Colonic mucosa (tissue), 4 donors: ENCODE results near the gene CARS1. TPM values are rescaled to one million over a fixed set of nuclear protein-coding genes. Genes with fewer than 3 reads are reported as not detected.

Experiments used
- DNase-seq: peaks from one replicate; pipeline ENCODE4 v3.0.0-alpha.2; 2020
- H3K27ac ChIP-seq: fragments of 200-600 bp; one replicate; pipeline ENCODE4 v1.8.0; 2021
- H3K27me3 ChIP-seq: fragments of 200-600 bp; one replicate; pipeline ENCODE4 v1.8.0; 2021
- H3K36me3 ChIP-seq: fragments of 200-600 bp; one replicate; pipeline ENCODE4 v1.8.0; 2021
- H3K4me1 ChIP-seq: fragments of 200-600 bp; one replicate; pipeline ENCODE4 v1.8.0; 2021; ENCODE audit warnings: mild to moderate bottlenecking
- H3K4me3 ChIP-seq: fragments of 200-600 bp; one replicate; pipeline ENCODE4 v1.8.0; 2021
- H3K9ac ChIP-seq, 2 donors: one replicate each; pipeline ENCODE4 v1.7.0; 2013; ENCODE audit warnings: control low read depth in 2 of 2, low read depth in 2 of 2, low read length in 2 of 2
- H3K9me3 ChIP-seq: fragments of 200-600 bp; one replicate; pipeline ENCODE4 v1.8.0; 2021
- intact Hi-C: fragments of 100-400 bp; cut with DNase I; formaldehyde crosslinking; loops from one replicate; pipeline ENCODE4 v1.14.1; 2022
- total RNA-seq, 2 donors: library from RNA; stranded (reverse); fragmentation: NEBNext Ultra II Directional in 1 of 2; extraction: Animal tissue kit (Norgen Biotek cat#: 25700) in 1 of 2; gene quantifications; one replicate each; pipeline ENCODE4 v1.2.1, GENCODE V29; 2021
- TF ChIP-seq, protein P1 (sequence below): fragments of 200-600 bp; IDR thresholded peaks from one replicate; pipeline ENCODE4 v1.8.0; 2022; ENCODE audit warnings: antibody characterized with exemption, mild to moderate bottlenecking
- donor health status: healthy.
- donor health status: DM: no; HTN: no; CAD: no.
- donor health status: DM: no; HTN: no; CAD: no.

Gene CARS1
- total RNA-seq, 2 donors from 2014 or later = 48.4 to 74.3 TPM

DNA sequence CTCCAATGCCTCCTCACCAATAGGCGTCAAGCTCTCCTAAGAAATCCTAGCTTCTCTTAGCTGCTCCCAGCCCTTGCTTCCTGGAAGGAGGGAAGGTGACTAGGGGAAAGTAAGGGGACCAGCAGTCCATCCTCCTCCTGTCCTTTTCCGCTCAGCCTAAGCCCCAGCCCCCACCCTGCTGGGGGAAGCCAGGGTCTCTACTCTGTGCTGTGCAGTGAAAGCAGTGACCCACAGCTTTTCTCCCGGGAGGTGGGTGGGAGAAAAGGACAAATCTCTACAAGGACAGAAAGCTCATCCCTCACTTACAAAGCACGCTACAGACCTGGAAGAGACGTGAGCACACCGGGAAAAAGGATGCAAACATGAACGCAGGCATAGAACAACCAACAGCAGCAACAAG is 97.1 kb downstream of the CARS1 start:
- H3K27ac ChIP-seq = no peak overlapping the region
- no peak for DNase-seq
- no peaks in the 10 kb centered on the region for H3K27me3 ChIP-seq
- H3K9me3 ChIP-seq = no peaks in the 10 kb centered on the region
- intact Hi-C loops = no loop called here
- peaks cover 11% of the 10 kb centered on the region for H3K36me3 ChIP-seq
- no peak overlapping the region for H3K9ac ChIP-seq
- TF ChIP-seq, protein P1, sequence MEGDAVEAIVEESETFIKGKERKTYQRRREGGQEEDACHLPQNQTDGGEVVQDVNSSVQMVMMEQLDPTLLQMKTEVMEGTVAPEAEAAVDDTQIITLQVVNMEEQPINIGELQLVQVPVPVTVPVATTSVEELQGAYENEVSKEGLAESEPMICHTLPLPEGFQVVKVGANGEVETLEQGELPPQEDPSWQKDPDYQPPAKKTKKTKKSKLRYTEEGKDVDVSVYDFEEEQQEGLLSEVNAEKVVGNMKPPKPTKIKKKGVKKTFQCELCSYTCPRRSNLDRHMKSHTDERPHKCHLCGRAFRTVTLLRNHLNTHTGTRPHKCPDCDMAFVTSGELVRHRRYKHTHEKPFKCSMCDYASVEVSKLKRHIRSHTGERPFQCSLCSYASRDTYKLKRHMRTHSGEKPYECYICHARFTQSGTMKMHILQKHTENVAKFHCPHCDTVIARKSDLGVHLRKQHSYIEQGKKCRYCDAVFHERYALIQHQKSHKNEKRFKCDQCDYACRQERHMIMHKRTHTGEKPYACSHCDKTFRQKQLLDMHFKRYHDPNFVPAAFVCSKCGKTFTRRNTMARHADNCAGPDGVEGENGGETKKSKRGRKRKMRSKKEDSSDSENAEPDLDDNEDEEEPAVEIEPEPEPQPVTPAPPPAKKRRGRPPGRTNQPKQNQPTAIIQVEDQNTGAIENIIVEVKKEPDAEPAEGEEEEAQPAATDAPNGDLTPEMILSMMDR = no peak
- H3K4me3 ChIP-seq = no peak overlapping the region
- no peaks in the 10 kb centered on the region for H3K4me1 ChIP-seq

DNA sequence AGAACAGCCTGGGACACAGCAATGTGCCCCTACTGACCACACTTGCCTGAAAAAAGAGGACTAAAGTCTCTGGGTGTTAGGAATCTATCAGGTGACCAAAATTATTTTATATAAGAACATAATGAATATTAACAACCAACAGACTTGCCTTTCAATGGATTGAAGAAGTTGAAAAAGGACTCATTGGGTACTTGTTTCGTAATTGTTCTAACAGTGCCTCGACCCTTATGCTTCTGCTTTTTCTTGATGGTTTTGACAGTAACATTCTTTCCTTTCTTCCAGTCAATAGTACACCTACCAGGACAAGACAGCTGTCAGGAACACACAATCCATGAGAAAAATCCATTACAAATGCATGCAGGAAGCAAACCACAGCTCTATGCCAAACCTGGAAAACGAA is 99.0 kb downstream of the CARS1 start:
- Histone ChIP-seq H3K36me3 (peaks cover 5% of the 10 kb centered on the region), H3K27me3 (no peaks in the 10 kb centered on the region), H3K4me3 (no peak overlapping the region), H3K4me1 (no peaks in the 10 kb centered on the region), H3K9ac (peak overlapping the region in 1 of 2 donors; percentile 35), H3K27ac (no peak overlapping the region), H3K9me3 (no peaks in the 10 kb centered on the region)
- no peak for DNase-seq
- intact Hi-C loops = no loop called here
- TF ChIP-seq, protein P1 = no peak

DNA sequence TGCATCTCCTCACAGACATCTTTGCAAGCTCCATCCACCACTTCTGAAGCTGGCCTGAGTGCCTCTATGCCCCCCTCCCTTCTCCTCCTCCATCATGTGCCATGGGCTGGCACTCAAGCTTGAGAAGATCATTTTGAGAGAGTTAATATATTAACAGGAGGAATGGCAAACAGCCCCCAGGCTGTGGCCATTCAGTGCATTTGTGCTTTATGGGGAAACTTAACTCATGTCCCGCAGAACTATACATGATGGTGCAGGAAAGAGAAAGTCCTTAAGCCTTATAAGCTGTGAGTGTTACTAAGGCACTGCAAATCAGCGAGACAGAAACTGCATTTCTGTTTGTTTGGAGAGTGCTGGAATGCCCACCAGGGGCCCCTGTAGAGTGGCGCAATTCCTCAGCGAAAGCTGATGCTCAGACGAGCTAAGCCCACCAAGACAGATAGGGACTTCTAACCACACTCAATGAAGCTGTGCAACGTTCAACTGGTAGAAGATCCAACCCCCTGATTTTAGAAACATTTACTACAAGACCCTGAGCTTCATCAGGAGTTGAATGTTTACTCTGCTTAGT is 101.2 kb downstream of the CARS1 start:
- TF ChIP-seq, protein P1 = no peak
- intact Hi-C loops = no loop called here
- no peaks in the 10 kb centered on the region for H3K9me3 ChIP-seq
- peaks cover 10% of the 10 kb centered on the region for H3K36me3 ChIP-seq
- no peak for DNase-seq
- H3K27ac ChIP-seq = no peak overlapping the region
- no peak overlapping the region for H3K9ac ChIP-seq
- no peak overlapping the region for H3K4me3 ChIP-seq
- H3K27me3 ChIP-seq = no peaks in the 10 kb centered on the region
- no peaks in the 10 kb centered on the region for H3K4me1 ChIP-seq

DNA sequence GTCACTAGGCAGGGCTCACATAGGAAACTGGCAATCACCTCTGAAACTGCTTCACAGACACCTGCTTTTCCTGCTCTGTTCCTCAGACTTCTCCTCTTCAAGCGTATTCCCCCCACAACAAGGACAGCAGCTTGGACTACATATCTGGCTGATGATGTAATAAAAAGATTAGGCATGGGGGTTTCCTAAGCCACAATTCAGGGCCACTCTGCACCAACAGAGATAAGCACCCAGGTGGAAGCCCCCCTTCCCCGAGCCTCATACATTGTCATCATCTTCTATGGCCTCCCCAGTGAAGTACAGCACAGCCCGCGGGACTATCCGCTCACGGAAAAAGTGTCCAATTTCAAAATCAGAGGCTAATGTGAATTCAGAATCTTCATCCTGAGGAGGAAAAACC is 103.0 kb downstream of the CARS1 start:
- Histone ChIP-seq H3K27ac (no peak overlapping the region), H3K27me3 (no peaks in the 10 kb centered on the region), H3K9ac (no peak overlapping the region), H3K9me3 (no peaks in the 10 kb centered on the region), H3K4me3 (no peak overlapping the region), H3K36me3 (peaks cover 17% of the 10 kb centered on the region), H3K4me1 (no peaks in the 10 kb centered on the region)
- TF ChIP-seq, protein P1 = no peak
- no peak for DNase-seq
- intact Hi-C loops = no loop called here

DNA sequence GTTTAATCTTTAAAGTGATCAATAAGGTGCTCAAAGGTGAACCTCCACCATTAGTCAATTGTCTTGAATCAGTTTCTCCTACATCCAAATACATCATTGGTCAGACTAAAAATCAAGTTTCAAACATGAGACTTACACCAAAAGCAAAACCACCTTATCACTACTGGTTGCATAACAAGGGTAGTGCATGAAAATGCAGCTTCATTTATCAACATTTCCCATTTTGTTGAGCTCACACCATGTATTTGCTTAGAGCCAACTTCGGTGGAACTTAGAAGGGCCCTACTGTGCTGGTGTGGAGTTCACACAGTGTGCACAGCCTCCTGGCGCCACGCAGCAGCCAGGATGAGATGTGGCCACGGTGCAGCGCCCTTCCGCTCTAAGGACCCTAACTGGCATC is 104.9 kb downstream of the CARS1 start:
- no peak overlapping the region for H3K27ac ChIP-seq
- H3K36me3 ChIP-seq = peaks cover 17% of the 10 kb centered on the region
- H3K4me3 ChIP-seq = no peak overlapping the region
- H3K27me3 ChIP-seq = no peaks in the 10 kb centered on the region
- TF ChIP-seq, protein P1 = no peak
- H3K9me3 ChIP-seq = no peaks in the 10 kb centered on the region
- DNase-seq = no peak
- no peak overlapping the region for H3K9ac ChIP-seq
- H3K4me1 ChIP-seq = no peaks in the 10 kb centered on the region
- intact Hi-C loops = no loop called here
